HEK293 (cell line): ENCODE results near the gene TEX19.

Experiments
- CTCF ChIA-PET: fragments of 350-600 bp; formaldehyde crosslinking; extraction: SDS; loops from one replicate; lab custom pipeline; 2021; ENCODE audit warnings: antibody characterized with exemption; lab: Yijun Ruan, JAX
- POLR2A ChIA-PET: fragments of 300-600 bp; formaldehyde crosslinking; extraction: SDS; loops from one replicate; lab custom pipeline; 2020; ENCODE audit warnings: antibody characterized with exemption, inconsistent platforms; lab: Yijun Ruan, JAX
- H3K27ac ChIP-seq: fragments of 200-500 bp; sonication (Bioruptor generic); 2 replicates; pipeline ENCODE4 v1.5.1; 2014; ENCODE audit warnings: low read depth, low read length, control low read depth, inconsistent platforms; ENCODE audit errors: extremely low read depth
- H3K36me3 ChIP-seq, 2 experiments: fragments of 200-500 bp in 1 of 2; sonication (Bioruptor generic) in 1 of 2; 1 replicate in 1 of 2; 2 replicates in 1 of 2; pipeline ENCODE4 v1.5.1; 2014 to 2017; ENCODE audit warnings: inconsistent platforms in 2 of 2, low read length in 2 of 2; ENCODE audit not compliant: control insufficient read depth in 2 of 2, insufficient read depth in 1 of 2
- H3K4me1 ChIP-seq: fragments of 200-500 bp; sonication (Bioruptor generic); 2 replicates; pipeline ENCODE4 v1.5.1; 2014; ENCODE audit warnings: mild to moderate bottlenecking, low read length, inconsistent platforms; ENCODE audit not compliant: control insufficient read depth, insufficient read depth
- H3K4me3 ChIP-seq: 2 replicates; pipeline ENCODE4 v1.5.1; 2011; ENCODE audit warnings: low read depth, mild to moderate bottlenecking, control low read depth, low read length, moderate library complexity
- H3K9me3 ChIP-seq: fragments of 200-500 bp; sonication (Bioruptor generic); 2 replicates; pipeline ENCODE4 v1.5.1; 2014; ENCODE audit warnings: low read depth, low read length, inconsistent platforms; ENCODE audit not compliant: control insufficient read depth, insufficient read depth
- GLIS1 ChIP-seq: fragments of 450-650 bp; formaldehyde crosslinking; IDR thresholded peaks from 2 replicates; pipeline ENCODE4 v1.5.1; 2016; ENCODE audit warnings: missing biosample characterization, missing genetic modification characterization
- GLIS2 ChIP-seq: fragments of 450-650 bp; formaldehyde crosslinking; IDR thresholded peaks from 2 replicates; pipeline ENCODE4 v1.5.1; 2016; ENCODE audit warnings: missing biosample characterization, missing genetic modification characterization
- IKZF3 ChIP-seq: fragments of 450-650 bp; IDR thresholded peaks from 2 replicates; pipeline ENCODE4 v1.5.0; 2018; ENCODE audit warnings: missing biosample characterization, mild to moderate bottlenecking, missing genetic modification characterization, moderate library complexity
- KLF1 ChIP-seq: fragments of 450-650 bp; formaldehyde crosslinking; IDR thresholded peaks from 2 replicates; pipeline ENCODE4 v1.5.1; 2016; ENCODE audit warnings: missing biosample characterization, missing genetic modification characterization
- KLF17 ChIP-seq: fragments of 450-650 bp; formaldehyde crosslinking; IDR thresholded peaks from 2 replicates; pipeline ENCODE4 v1.5.1; 2016; ENCODE audit warnings: missing biosample characterization, missing genetic modification characterization
- PRDM1 ChIP-seq: fragments of 450-650 bp; formaldehyde crosslinking; IDR thresholded peaks from 2 replicates; pipeline ENCODE4; 2016; ENCODE audit warnings: missing biosample characterization, missing genetic modification characterization
- ZBTB26 ChIP-seq: fragments of 450-650 bp; formaldehyde crosslinking; optimal IDR thresholded peaks from 2 replicates; pipeline ENCODE3; 2016; ENCODE audit warnings: missing biosample characterization, mild to moderate bottlenecking, missing genetic modification characterization
- ZBTB48 ChIP-seq: fragments of 450-650 bp; formaldehyde crosslinking; IDR thresholded peaks from 2 replicates; pipeline ENCODE4 v1.5.1; 2016; ENCODE audit warnings: missing biosample characterization, missing genetic modification characterization
- ZFP37 ChIP-seq: fragments of 450-650 bp; formaldehyde crosslinking; IDR thresholded peaks from 2 replicates; pipeline ENCODE4 v1.5.1; 2016; ENCODE audit warnings: missing biosample characterization, missing genetic modification characterization
- ZIC2 ChIP-seq: fragments of 450-650 bp; formaldehyde crosslinking; IDR thresholded peaks from 2 replicates; pipeline ENCODE4 v1.5.1; 2016; ENCODE audit warnings: missing biosample characterization, missing genetic modification characterization
- ZNF146 ChIP-seq: fragments of 450-650 bp; formaldehyde crosslinking; IDR thresholded peaks from 2 replicates; pipeline ENCODE4 v1.5.1; 2016; ENCODE audit warnings: missing biosample characterization, missing genetic modification characterization
- ZNF169 ChIP-seq: fragments of 450-650 bp; formaldehyde crosslinking; IDR thresholded peaks from 2 replicates; pipeline ENCODE4 v1.5.1; 2016; ENCODE audit warnings: missing biosample characterization, missing genetic modification characterization
- ZNF223 ChIP-seq: fragments of 450-650 bp; formaldehyde crosslinking; IDR thresholded peaks from 2 replicates; pipeline ENCODE4 v1.5.1; 2016; ENCODE audit warnings: missing biosample characterization, missing genetic modification characterization
- ZNF324 ChIP-seq: fragments of 450-650 bp; formaldehyde crosslinking; IDR thresholded peaks from 2 replicates; pipeline ENCODE4 v1.5.1; 2016; ENCODE audit warnings: missing biosample characterization, missing genetic modification characterization
- ZNF394 ChIP-seq: fragments of 450-650 bp; formaldehyde crosslinking; IDR thresholded peaks from 2 replicates; pipeline ENCODE4 v1.5.1; 2016; ENCODE audit warnings: missing biosample characterization, missing genetic modification characterization, mild to moderate bottlenecking, moderate library complexity, borderline replicate concordance
- ZNF416 ChIP-seq: fragments of 450-650 bp; formaldehyde crosslinking; IDR thresholded peaks from 2 replicates; pipeline ENCODE4 v1.5.1; 2016; ENCODE audit warnings: missing biosample characterization, missing genetic modification characterization
- ZNF423 ChIP-seq: fragments of 450-650 bp; formaldehyde crosslinking; IDR thresholded peaks from 2 replicates; pipeline ENCODE4 v1.5.1; 2016; ENCODE audit warnings: missing biosample characterization, missing genetic modification characterization
- ZNF433 ChIP-seq: fragments of 450-650 bp; formaldehyde crosslinking; IDR thresholded peaks from 2 replicates; pipeline ENCODE4 v1.5.1; 2016; ENCODE audit warnings: missing biosample characterization, missing genetic modification characterization, low read depth
- ZNF488 ChIP-seq: fragments of 450-650 bp; formaldehyde crosslinking; IDR thresholded peaks from 2 replicates; pipeline ENCODE4 v1.5.1; 2016; ENCODE audit warnings: missing biosample characterization, missing genetic modification characterization
- ZNF521 ChIP-seq: fragments of 450-650 bp; formaldehyde crosslinking; IDR thresholded peaks from 2 replicates; pipeline ENCODE4 v1.5.1; 2017; ENCODE audit warnings: missing biosample characterization, mild to moderate bottlenecking, missing genetic modification characterization
- ZNF549 ChIP-seq: fragments of 450-650 bp; IDR thresholded peaks from 2 replicates; pipeline ENCODE4 v1.5.1; 2018; ENCODE audit warnings: missing biosample characterization, missing genetic modification characterization, mild to moderate bottlenecking, inconsistent platforms, moderate library complexity
- ZNF600 ChIP-seq: fragments of 450-650 bp; formaldehyde crosslinking; IDR thresholded peaks from 2 replicates; pipeline ENCODE4 v1.5.1; 2016; ENCODE audit warnings: missing biosample characterization, missing genetic modification characterization
- ZNF658 ChIP-seq: fragments of 450-650 bp; formaldehyde crosslinking; IDR thresholded peaks from 2 replicates; pipeline ENCODE4; 2016; ENCODE audit warnings: missing biosample characterization, missing genetic modification characterization
- ZNF664 ChIP-seq: fragments of 450-650 bp; formaldehyde crosslinking; IDR thresholded peaks from 2 replicates; pipeline ENCODE4 v1.5.1; 2016; ENCODE audit warnings: missing biosample characterization, missing genetic modification characterization
- ZNF707 ChIP-seq: fragments of 450-650 bp; formaldehyde crosslinking; IDR thresholded peaks from 2 replicates; pipeline ENCODE4 v1.5.1; 2016; ENCODE audit warnings: missing biosample characterization, missing genetic modification characterization
- ZNF776 ChIP-seq: fragments of 450-650 bp; formaldehyde crosslinking; IDR thresholded peaks from 2 replicates; pipeline ENCODE4 v1.5.0; 2017; ENCODE audit warnings: missing biosample characterization, missing genetic modification characterization, borderline replicate concordance
- ZNF777 ChIP-seq: fragments of 450-650 bp; formaldehyde crosslinking; IDR thresholded peaks from 2 replicates; pipeline ENCODE4 v1.5.1; 2017; ENCODE audit warnings: missing biosample characterization, missing genetic modification characterization, borderline replicate concordance

The TEX19 gene

GRCh38 chr17:82399601-82400101, 40.6 kb downstream of the TEX19 start:
- CTCF ChIA-PET = interaction anchor here (1.0 kb wide), 1 partner anchor 41 kb away, joined by 3 read pairs; no protein-coding TSS in a partner anchor
- no peak for TF ChIP-seq ZNF416 (tag by site-specific recombination)
- TF ChIP-seq ZIC2 = peak; percentile 77
- TF ChIP-seq ZNF707 (tag by site-specific recombination) = no peak
- TF ChIP-seq KLF17 = peak; percentile 69
- no peak for TF ChIP-seq ZBTB48 (tag by site-specific recombination)
- peak; percentile 56; the same call in 1 of the 2 replicates for TF ChIP-seq GLIS1 (tag by site-specific recombination)
- TF ChIP-seq ZNF423 (tag by site-specific recombination) = no peak
- TF ChIP-seq ZFP37 (tag by site-specific recombination) = no peak
- TF ChIP-seq ZNF324 = no peak
- TF ChIP-seq ZNF777 (tag by site-specific recombination) = no peak
- TF ChIP-seq ZNF146 (tag by site-specific recombination) = no peak
- peak; percentile 73 for TF ChIP-seq KLF1 (tag by site-specific recombination)
- no peak for TF ChIP-seq ZNF394 (tag by site-specific recombination)
- TF ChIP-seq ZNF658 (tag by site-specific recombination) = no peak
- no peak for TF ChIP-seq PRDM1 (tag by site-specific recombination)
- no peak for TF ChIP-seq ZNF521
- TF ChIP-seq ZNF549 (tag by site-specific recombination) = no peak
- no peak for TF ChIP-seq ZNF223 (tag by site-specific recombination)
- TF ChIP-seq ZNF169 (tag by site-specific recombination) = no peak
- TF ChIP-seq ZNF488 (tag by site-specific recombination) = no peak
- no peak for TF ChIP-seq ZNF664
- no peak for TF ChIP-seq ZNF433 (tag by site-specific recombination)
- no peak for TF ChIP-seq IKZF3 (tag by site-specific recombination)
- peak; percentile 74 for TF ChIP-seq ZNF600 (tag by site-specific recombination)
- TF ChIP-seq, all 188 proteins: peak for 5
- Histone ChIP-seq H3K4me1 (no peaks in the 10 kb centered on the region), H3K36me3 (peaks cover 8 to 26% of the 10 kb centered on the region in 2 experiments; a peak in 2 of 3 replicates), H3K4me3 (no peak overlapping the region), H3K27ac (no peak overlapping the region), H3K9me3 (no peaks in the 10 kb centered on the region)
- POLR2A ChIA-PET = no interaction called here

- TF ChIP-seq ZNF776 (tag by site-specific recombination) (no peak), ZBTB26 (tag by site-specific recombination) (no peak), GLIS2 (tag by site-specific recombination) (no peak)
- H3K9me3 ChIP-seq = no peaks in the 10 kb centered on the region
- no peak overlapping the region for H3K4me3 ChIP-seq
- ChIA-PET CTCF (no interaction called here), POLR2A (no interaction called here)
- no peaks in the 10 kb centered on the region for H3K4me1 ChIP-seq
- H3K27ac ChIP-seq = no peak overlapping the region
- H3K36me3 ChIP-seq = peaks cover 8 to 26% of the 10 kb centered on the region in 2 experiments; a peak in 2 of 3 replicates
These were observed 41.2 kb downstream of the TEX19 start for GRCh38 chr17:82400206-82400605.
